Karpas-422 (cell line): ENCODE measurements around the gene RALGAPA2. TPM values are rescaled to one million over a fixed set of nuclear protein-coding genes. Genes with fewer than 3 reads are reported as not detected.
A peak's percentile ranks its signal among the peaks of the same experiment; 100 is the strongest.

Experiments used
- DNase-seq: peaks from one replicate; pipeline ENCODE4 v3.0.0-alpha.2; 2015
- H2AFZ ChIP-seq: fragments of 200-600 bp; sonication (generic); 2 replicates; pipeline ENCODE4 v1.6.1; 2014; ENCODE audit warnings: antibody characterized with exemption, low read length, mixed read lengths
- H3K27ac ChIP-seq: fragments of 200-600 bp; sonication (generic); 2 replicates; pipeline ENCODE4 v1.5.1; 2014; ENCODE audit warnings: mild to moderate bottlenecking, low read length, moderate library complexity
- H3K27me3 ChIP-seq: fragments of 200-600 bp; sonication (generic); 2 replicates; pipeline ENCODE4 v1.6.1; 2014; ENCODE audit warnings: low read length, mixed read lengths
- H3K36me3 ChIP-seq: fragments of 200-600 bp; sonication (generic); 2 replicates; pipeline ENCODE4 v1.6.1; 2014; ENCODE audit warnings: low read length, mixed read lengths; ENCODE audit not compliant: insufficient read depth
- H3K4me1 ChIP-seq: fragments of 200-600 bp; sonication (generic); 2 replicates; pipeline ENCODE4 v1.6.1; 2014; ENCODE audit warnings: mild to moderate bottlenecking, low read length, mixed read lengths
- H3K4me2 ChIP-seq: fragments of 200-600 bp; sonication (generic); 2 replicates; pipeline ENCODE4 v1.6.1; 2014; ENCODE audit warnings: low read length, low read depth, mild to moderate bottlenecking; ENCODE audit not compliant: poor library complexity, severe bottlenecking
- H3K4me3 ChIP-seq: fragments of 200-600 bp; sonication (generic); 2 replicates; pipeline ENCODE4 v1.5.1; 2014; ENCODE audit warnings: mild to moderate bottlenecking, antibody characterized with exemption, low read length, mixed read lengths
- H3K79me2 ChIP-seq: fragments of 200-600 bp; sonication (generic); 2 replicates; pipeline ENCODE4 v1.6.1; 2014; ENCODE audit warnings: mild to moderate bottlenecking, low read length, mixed read lengths
- H3K9ac ChIP-seq: fragments of 200-600 bp; sonication (generic); 2 replicates; pipeline ENCODE4 v1.6.0; 2014; ENCODE audit warnings: low read length
- H3K9me2 ChIP-seq: fragments of 200-600 bp; sonication (generic), shearing (Covaris generic); replicated peaks from 2 replicates; pipeline ENCODE4 v1.6.0; 2014; ENCODE audit warnings: mild to moderate bottlenecking, low read length, moderate library complexity; ENCODE audit not compliant: insufficient read depth
- H3K9me3 ChIP-seq: fragments of 300-700, 200-600 bp; sonication (generic); 2 replicates; pipeline ENCODE4 v1.6.1; 2014; ENCODE audit warnings: low read length, mixed read lengths
- H4K20me1 ChIP-seq: fragments of 200-600 bp; sonication (generic); 2 replicates; pipeline ENCODE4 v1.6.1; 2014; ENCODE audit warnings: mild to moderate bottlenecking, antibody characterized with exemption, low read length, low read depth; ENCODE audit not compliant: insufficient read depth
- total RNA-seq: library from RNA; depleted of rRNA; stranded (reverse); fragments of >200 nt; shearing (Covaris generic); gene quantifications from 2 replicates; pipeline ENCODE4 v1.2.3, GENCODE V29; 2014; ENCODE audit warnings: low replicate concordance

RALGAPA2 gene
- total RNA-seq, 1 experiment from 2014 or later: 6.3 TPM

GRCh38 chr20:20473657-20474056 lies 238.8 kb downstream of the RALGAPA2 start:
- Histone ChIP-seq H3K36me3 (no peaks in the 10 kb centered on the region), H3K27ac (no peak overlapping the region)

GRCh38 chr20:20472684-20473274 lies 239.7 kb downstream of the RALGAPA2 start:
- H3K27me3 ChIP-seq: no peaks in the 10 kb centered on the region
- H3K36me3 ChIP-seq: no peaks in the 10 kb centered on the region
- H3K9me3 ChIP-seq: no peaks in the 10 kb centered on the region

More at GRCh38 chr20:20473657-20474056, 238.8 kb downstream of the RALGAPA2 start:
- no peaks in the 10 kb centered on the region for H3K9me2 ChIP-seq
- no peaks in the 10 kb centered on the region for H3K4me1 ChIP-seq
- H2AFZ ChIP-seq: no peak overlapping the region
- no peak overlapping the region for H3K9ac ChIP-seq
- H3K4me2 ChIP-seq: no peak overlapping the region
- H3K9me3 ChIP-seq: no peaks in the 10 kb centered on the region
- no peaks in the 10 kb centered on the region for H3K79me2 ChIP-seq
- no peaks in the 10 kb centered on the region for H3K27me3 ChIP-seq
- no peaks in the 10 kb centered on the region for H4K20me1 ChIP-seq
- no peak for DNase-seq
- H3K4me3 ChIP-seq: no peak overlapping the region

GRCh38 chr20:20466341-20466879 lies 246.0 kb downstream of the RALGAPA2 start:
- Histone ChIP-seq H3K79me2 (no peaks in the 10 kb centered on the region), H3K27ac (no peak overlapping the region), H3K4me2 (no peak overlapping the region), H3K4me3 (no peak overlapping the region), H3K9ac (no peak overlapping the region), H3K9me3 (no peaks in the 10 kb centered on the region), H3K27me3 (no peaks in the 10 kb centered on the region), H3K36me3 (no peaks in the 10 kb centered on the region), H3K4me1 (peaks cover 40% of the 10 kb centered on the region), H2AFZ (no peak overlapping the region), H4K20me1 (no peaks in the 10 kb centered on the region), H3K9me2 (no peaks in the 10 kb centered on the region)
- peak; percentile 42 for DNase-seq

More at GRCh38 chr20:20472684-20473274, 239.7 kb downstream of the RALGAPA2 start:
- Histone ChIP-seq H3K4me2 (no peak overlapping the region), H3K27ac (no peak overlapping the region), H3K79me2 (no peaks in the 10 kb centered on the region), H3K4me1 (no peaks in the 10 kb centered on the region), H2AFZ (no peak overlapping the region), H4K20me1 (no peaks in the 10 kb centered on the region), H3K4me3 (no peak overlapping the region), H3K9ac (no peak overlapping the region), H3K9me2 (no peaks in the 10 kb centered on the region)
- no peak for DNase-seq

- no peak overlapping the region for H2AFZ ChIP-seq
- H3K79me2 ChIP-seq: no peaks in the 10 kb centered on the region
- H3K27me3 ChIP-seq: no peaks in the 10 kb centered on the region
- no peaks in the 10 kb centered on the region for H3K9me3 ChIP-seq
- H3K36me3 ChIP-seq: no peaks in the 10 kb centered on the region
- H3K4me3 ChIP-seq: no peak overlapping the region
- H3K4me1 ChIP-seq: peaks cover 42% of the 10 kb centered on the region
- no peak overlapping the region for H3K4me2 ChIP-seq
- DNase-seq: no peak
- H4K20me1 ChIP-seq: no peaks in the 10 kb centered on the region
- no peak overlapping the region for H3K27ac ChIP-seq
- H3K9me2 ChIP-seq: no peaks in the 10 kb centered on the region
- H3K9ac ChIP-seq: no peak overlapping the region
Observed at GRCh38 chr20:20465252-20465651, 247.2 kb downstream of the RALGAPA2 start.

GRCh38 chr20:20463933-20464374 lies 248.5 kb downstream of the RALGAPA2 start:
- H4K20me1 ChIP-seq: no peaks in the 10 kb centered on the region
- H3K4me3 ChIP-seq: no peak overlapping the region
- DNase-seq: peak; percentile 77
- no peak overlapping the region for H2AFZ ChIP-seq
- H3K9me3 ChIP-seq: no peaks in the 10 kb centered on the region
- no peaks in the 10 kb centered on the region for H3K27me3 ChIP-seq
- H3K27ac ChIP-seq: no peak overlapping the region
- H3K9me2 ChIP-seq: no peaks in the 10 kb centered on the region
- peaks cover 42% of the 10 kb centered on the region for H3K4me1 ChIP-seq
- no peaks in the 10 kb centered on the region for H3K36me3 ChIP-seq
- no peak overlapping the region for H3K9ac ChIP-seq
- H3K4me2 ChIP-seq: peak overlapping the region; percentile 49
- no peaks in the 10 kb centered on the region for H3K79me2 ChIP-seq

GRCh38 chr20:20462185-20462584 lies 250.3 kb downstream of the RALGAPA2 start:
- Histone ChIP-seq H3K27me3 (no peaks in the 10 kb centered on the region), H3K4me3 (no peak overlapping the region), H3K9ac (no peak overlapping the region), H3K79me2 (no peaks in the 10 kb centered on the region), H3K4me1 (peaks cover 42% of the 10 kb centered on the region), H3K9me2 (no peaks in the 10 kb centered on the region), H3K27ac (no peak overlapping the region), H2AFZ (no peak overlapping the region), H3K36me3 (no peaks in the 10 kb centered on the region), H4K20me1 (no peaks in the 10 kb centered on the region), H3K9me3 (no peaks in the 10 kb centered on the region), H3K4me2 (no peak overlapping the region)
- no peak for DNase-seq

GRCh38 chr20:20461551-20461950 lies 250.9 kb downstream of the RALGAPA2 start:
- H3K9ac ChIP-seq: no peak overlapping the region
- DNase-seq: no peak
- no peaks in the 10 kb centered on the region for H3K79me2 ChIP-seq
- no peak overlapping the region for H3K27ac ChIP-seq
- H3K9me3 ChIP-seq: no peaks in the 10 kb centered on the region
- no peak overlapping the region for H3K4me2 ChIP-seq
- H4K20me1 ChIP-seq: no peaks in the 10 kb centered on the region
- H3K36me3 ChIP-seq: no peaks in the 10 kb centered on the region
- H2AFZ ChIP-seq: no peak overlapping the region
- no peaks in the 10 kb centered on the region for H3K27me3 ChIP-seq
- peaks cover 39% of the 10 kb centered on the region for H3K4me1 ChIP-seq
- H3K9me2 ChIP-seq: no peaks in the 10 kb centered on the region
- H3K4me3 ChIP-seq: no peak overlapping the region

- Histone ChIP-seq H3K4me1 (peaks cover 32% of the 10 kb centered on the region), H3K9ac (no peak overlapping the region), H3K9me3 (no peaks in the 10 kb centered on the region), H4K20me1 (no peaks in the 10 kb centered on the region), H2AFZ (no peak overlapping the region), H3K4me2 (no peak overlapping the region), H3K4me3 (no peak overlapping the region), H3K79me2 (no peaks in the 10 kb centered on the region), H3K27ac (no peak overlapping the region), H3K27me3 (no peaks in the 10 kb centered on the region), H3K36me3 (no peaks in the 10 kb centered on the region), H3K9me2 (no peaks in the 10 kb centered on the region)
- DNase-seq: no peak
Observed at GRCh38 chr20:20459726-20460125, 252.7 kb downstream of the RALGAPA2 start.
